Glutamatergic neuron (in vitro differentiated cells): ENCODE data around the gene SLCO2A1. TPM values are rescaled to one million over a fixed set of nuclear protein-coding genes. Genes with fewer than 3 reads are reported as not detected.
A peak's percentile ranks its signal among the peaks of the same experiment; 100 is the strongest.

Experiments
- DNase-seq: peaks from one replicate; pipeline ENCODE4 v3.0.0; 2022
- H3K27ac Mint-ChIP-seq: one replicate; pipeline ENCODE4 v1.8.0; 2020; ENCODE audit warnings: mild to moderate bottlenecking, mixed read lengths, inconsistent platforms; ENCODE audit not compliant: unreplicated experiment
- H3K27me3 Mint-ChIP-seq: one replicate; pipeline ENCODE4 v1.8.0; 2020; ENCODE audit warnings: mild to moderate bottlenecking, moderate library complexity, mixed read lengths, inconsistent platforms; ENCODE audit not compliant: unreplicated experiment
- H3K36me3 Mint-ChIP-seq: one replicate; pipeline ENCODE4 v1.8.0; 2020; ENCODE audit warnings: mild to moderate bottlenecking, mixed read lengths, inconsistent platforms; ENCODE audit not compliant: unreplicated experiment
- H3K4me1 Mint-ChIP-seq: one replicate; pipeline ENCODE4 v1.8.0; 2020; ENCODE audit warnings: mild to moderate bottlenecking, low read depth, mixed read lengths, inconsistent platforms; ENCODE audit not compliant: unreplicated experiment
- H3K4me3 Mint-ChIP-seq: one replicate; pipeline ENCODE4 v1.8.0; 2020; ENCODE audit warnings: mild to moderate bottlenecking, mixed read lengths, inconsistent platforms; ENCODE audit not compliant: unreplicated experiment
- H3K9me3 Mint-ChIP-seq: one replicate; pipeline ENCODE4 v1.8.0; 2020; ENCODE audit warnings: mild to moderate bottlenecking, moderate library complexity, mixed read lengths, inconsistent platforms; ENCODE audit not compliant: unreplicated experiment
- total RNA-seq: library from RNA; stranded (reverse); fragmentation: NEBNext Ultra II Directional; extraction: Animal tissue kit (Norgen Biotek cat#: 25700); gene quantifications from one replicate; pipeline ENCODE4 v1.2.1, GENCODE V29; 2021; ENCODE audit not compliant: unreplicated experiment
- TF ChIP-seq, protein P1 (sequence below): fragments of 200-600 bp; sonication (generic); IDR thresholded peaks from one replicate; pipeline ENCODE4 v1.5.0; 2021; ENCODE audit not compliant: partially characterized antibody, unreplicated experiment

SLCO2A1 gene
- total RNA-seq, 1 donor from 2014 or later, result not detected

- TF ChIP-seq, protein P1, sequence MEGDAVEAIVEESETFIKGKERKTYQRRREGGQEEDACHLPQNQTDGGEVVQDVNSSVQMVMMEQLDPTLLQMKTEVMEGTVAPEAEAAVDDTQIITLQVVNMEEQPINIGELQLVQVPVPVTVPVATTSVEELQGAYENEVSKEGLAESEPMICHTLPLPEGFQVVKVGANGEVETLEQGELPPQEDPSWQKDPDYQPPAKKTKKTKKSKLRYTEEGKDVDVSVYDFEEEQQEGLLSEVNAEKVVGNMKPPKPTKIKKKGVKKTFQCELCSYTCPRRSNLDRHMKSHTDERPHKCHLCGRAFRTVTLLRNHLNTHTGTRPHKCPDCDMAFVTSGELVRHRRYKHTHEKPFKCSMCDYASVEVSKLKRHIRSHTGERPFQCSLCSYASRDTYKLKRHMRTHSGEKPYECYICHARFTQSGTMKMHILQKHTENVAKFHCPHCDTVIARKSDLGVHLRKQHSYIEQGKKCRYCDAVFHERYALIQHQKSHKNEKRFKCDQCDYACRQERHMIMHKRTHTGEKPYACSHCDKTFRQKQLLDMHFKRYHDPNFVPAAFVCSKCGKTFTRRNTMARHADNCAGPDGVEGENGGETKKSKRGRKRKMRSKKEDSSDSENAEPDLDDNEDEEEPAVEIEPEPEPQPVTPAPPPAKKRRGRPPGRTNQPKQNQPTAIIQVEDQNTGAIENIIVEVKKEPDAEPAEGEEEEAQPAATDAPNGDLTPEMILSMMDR, result no peak
- DNase-seq, result no peak
- H3K27me3 Mint-ChIP-seq, result peaks cover 20% of the 10 kb centered on the region
- H3K4me3 Mint-ChIP-seq, result peak overlapping the region; percentile 34
- H3K4me1 Mint-ChIP-seq, result peaks cover 58% of the 10 kb centered on the region
- peaks cover 11% of the 10 kb centered on the region for H3K36me3 Mint-ChIP-seq
- peaks cover 16% of the 10 kb centered on the region for H3K9me3 Mint-ChIP-seq
- no peak overlapping the region for H3K27ac Mint-ChIP-seq
Observed at GRCh38 chr3:133887074-133887802, 142.5 kb downstream of the SLCO2A1 start.

DNA sequence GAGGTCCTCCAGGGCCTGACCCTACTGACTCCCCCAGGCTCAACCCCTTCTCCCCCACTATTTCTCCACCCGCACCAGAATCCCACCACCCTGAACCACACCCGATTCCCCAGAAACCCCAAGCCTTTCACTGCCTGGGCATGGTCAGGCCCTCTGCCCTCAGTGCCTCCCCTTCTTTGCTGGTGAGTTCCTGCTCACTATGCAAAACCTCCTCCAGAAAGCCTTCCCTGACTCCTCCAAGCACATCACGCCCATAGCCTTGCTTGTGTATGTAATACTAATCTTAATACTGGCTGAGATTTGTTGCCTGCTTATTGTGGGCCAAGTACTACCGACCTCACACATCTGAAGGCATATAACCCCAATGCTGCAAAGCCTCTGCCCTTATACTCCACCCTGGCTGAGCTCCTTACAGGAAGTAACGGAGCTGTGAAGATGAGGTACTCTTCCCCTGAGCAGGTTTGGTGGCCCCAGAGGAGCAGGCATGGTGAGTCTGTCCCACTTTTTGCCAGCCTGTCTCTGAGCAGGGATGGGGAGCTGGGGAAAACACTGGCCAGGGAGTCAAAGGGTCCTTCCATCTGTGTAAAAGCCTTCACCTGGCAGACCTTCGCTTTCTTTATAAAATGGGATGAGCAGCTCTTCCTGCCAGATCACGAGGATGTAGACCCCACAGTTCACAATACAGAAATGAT lies 143.5 kb downstream of the SLCO2A1 start:
- H3K4me3 Mint-ChIP-seq, result peak overlapping the region; percentile 27
- peaks cover 50% of the 10 kb centered on the region for H3K4me1 Mint-ChIP-seq
- peaks cover 19% of the 10 kb centered on the region for H3K27me3 Mint-ChIP-seq
- peaks cover 9% of the 10 kb centered on the region for H3K9me3 Mint-ChIP-seq
- H3K27ac Mint-ChIP-seq, result no peak overlapping the region
- TF ChIP-seq, protein P1, result no peak
- H3K36me3 Mint-ChIP-seq, result peaks cover 21% of the 10 kb centered on the region
- DNase-seq, result no peak

DNA sequence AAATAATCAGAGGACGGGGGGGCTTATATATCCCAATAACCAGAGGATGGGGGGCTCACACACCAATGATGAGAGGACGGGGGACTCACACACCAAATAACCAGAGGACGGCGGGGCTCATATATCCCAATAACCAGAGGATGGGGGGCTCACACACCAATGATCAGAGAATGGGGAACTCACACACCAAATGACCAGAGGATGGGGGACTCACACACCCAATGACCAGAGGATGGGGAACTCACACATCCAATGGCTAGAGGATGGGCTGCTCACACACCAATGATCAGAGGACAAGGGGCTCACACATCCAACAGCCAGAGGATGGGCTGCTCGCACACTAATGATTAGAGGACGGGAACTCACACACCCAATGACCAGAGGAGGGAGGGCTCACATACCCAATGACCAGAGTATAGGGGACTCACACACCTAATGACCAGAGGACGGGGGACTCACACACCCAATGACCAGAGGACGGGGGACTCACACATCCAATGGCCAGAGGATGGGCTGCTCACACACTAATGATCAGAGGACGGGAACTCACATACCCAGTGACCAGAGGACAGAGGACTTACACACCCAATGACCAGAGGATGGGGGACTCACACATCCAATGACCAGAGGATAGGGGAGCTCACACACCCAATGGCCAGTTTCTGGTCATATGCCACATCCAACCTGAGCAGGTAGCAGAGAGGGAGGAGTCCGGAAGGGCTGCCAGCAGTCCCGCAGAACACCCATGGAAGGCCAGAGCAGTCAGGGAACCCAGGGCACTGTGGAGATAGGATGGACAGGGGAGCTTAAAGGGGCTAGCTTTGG lies 144.6 kb downstream of the SLCO2A1 start:
- Mint-ChIP-seq H3K27ac (peak overlapping the region; percentile 69), H3K9me3 (peaks cover 9% of the 10 kb centered on the region), H3K27me3 (peaks cover 13% of the 10 kb centered on the region), H3K36me3 (peaks cover 22% of the 10 kb centered on the region), H3K4me3 (no peak overlapping the region), H3K4me1 (peaks cover 43% of the 10 kb centered on the region)
- no peak for DNase-seq
- TF ChIP-seq, protein P1, result no peak

- Mint-ChIP-seq H3K27ac (no peak overlapping the region), H3K27me3 (peaks cover 13% of the 10 kb centered on the region), H3K36me3 (peaks cover 25% of the 10 kb centered on the region), H3K9me3 (peaks cover 10% of the 10 kb centered on the region), H3K4me1 (peaks cover 43% of the 10 kb centered on the region), H3K4me3 (peak overlapping the region; percentile 46)
- TF ChIP-seq, protein P1, result no peak
- no peak for DNase-seq
Observed at GRCh38 chr3:133884054-133884886, 145.5 kb downstream of the SLCO2A1 start.
